Measurements from ENCODE around the gene TEX50.

DNA sequence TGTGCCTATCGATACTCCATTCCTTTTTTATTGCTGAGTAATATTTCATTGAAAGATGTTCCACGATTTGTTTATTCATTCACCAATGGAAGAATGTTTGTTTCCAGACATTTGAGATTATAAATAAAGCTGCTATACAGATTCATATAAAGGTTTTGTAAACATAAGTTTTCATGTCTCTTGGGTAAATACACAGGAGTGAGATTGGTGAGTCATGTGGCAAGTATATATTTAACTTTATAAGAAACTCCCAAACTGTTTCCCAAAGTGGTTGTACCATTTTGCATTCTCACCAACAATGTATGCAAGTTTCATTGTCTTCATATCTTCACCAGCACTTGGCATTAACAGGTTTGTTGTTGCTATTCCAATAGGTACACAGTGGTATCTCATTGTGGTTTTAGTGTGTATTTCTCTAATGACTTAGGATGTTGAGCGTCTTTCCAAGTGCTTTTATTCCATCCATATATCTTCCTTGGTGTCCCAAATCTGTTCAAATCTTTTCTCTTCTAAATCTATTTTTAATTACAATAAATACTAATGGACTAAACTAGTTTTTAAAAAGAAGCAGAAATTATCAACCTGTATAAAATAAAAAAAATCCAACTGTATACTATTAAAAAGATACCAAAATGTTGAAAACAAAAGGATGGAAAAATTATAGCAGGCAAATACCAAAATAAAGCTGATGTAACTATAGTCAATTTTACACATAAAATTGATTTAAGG is 38.9 kb upstream of the TEX50 start:
- TF ChIP-seq, protein P1, sequence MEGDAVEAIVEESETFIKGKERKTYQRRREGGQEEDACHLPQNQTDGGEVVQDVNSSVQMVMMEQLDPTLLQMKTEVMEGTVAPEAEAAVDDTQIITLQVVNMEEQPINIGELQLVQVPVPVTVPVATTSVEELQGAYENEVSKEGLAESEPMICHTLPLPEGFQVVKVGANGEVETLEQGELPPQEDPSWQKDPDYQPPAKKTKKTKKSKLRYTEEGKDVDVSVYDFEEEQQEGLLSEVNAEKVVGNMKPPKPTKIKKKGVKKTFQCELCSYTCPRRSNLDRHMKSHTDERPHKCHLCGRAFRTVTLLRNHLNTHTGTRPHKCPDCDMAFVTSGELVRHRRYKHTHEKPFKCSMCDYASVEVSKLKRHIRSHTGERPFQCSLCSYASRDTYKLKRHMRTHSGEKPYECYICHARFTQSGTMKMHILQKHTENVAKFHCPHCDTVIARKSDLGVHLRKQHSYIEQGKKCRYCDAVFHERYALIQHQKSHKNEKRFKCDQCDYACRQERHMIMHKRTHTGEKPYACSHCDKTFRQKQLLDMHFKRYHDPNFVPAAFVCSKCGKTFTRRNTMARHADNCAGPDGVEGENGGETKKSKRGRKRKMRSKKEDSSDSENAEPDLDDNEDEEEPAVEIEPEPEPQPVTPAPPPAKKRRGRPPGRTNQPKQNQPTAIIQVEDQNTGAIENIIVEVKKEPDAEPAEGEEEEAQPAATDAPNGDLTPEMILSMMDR (conservative IDR thresholded peaks at IDR 0.05 in 1 of 2, IDR thresholded peaks at IDR 0.05 in 1 of 2; ENCODE audit: extremely low read depth in 1 of 2, insufficient read depth in 1 of 2, low read depth in 1 of 2, low read length in 2 of 2) = no peak
- TF ChIP-seq EZH2 (IDR thresholded peaks at IDR 0.05; ENCODE audit: borderline replicate concordance, low read length) = no peak
